Lower leg skin (tissue), 4 donors: Measurements from ENCODE around the gene HOXB7. TPM values are rescaled to one million over a fixed set of nuclear protein-coding genes. Genes with fewer than 3 reads are reported as not detected.

Source experiments
- DNase-seq, 2 donors: peaks; one replicate each; pipeline ENCODE4 v3.0.0-alpha.2; 2019; ENCODE audit warnings: low spot score in 2 of 2
- H3K4me3 ChIP-seq: fragments of 200-600 bp; sonication (generic); 2 replicates; pipeline ENCODE4 v1.5.1; 2017; ENCODE audit warnings: mild to moderate bottlenecking, low read depth; ENCODE audit not compliant: poor library complexity, severe bottlenecking
- CTCF ChIP-seq, 3 donors: fragments of 450-650 bp; IDR thresholded peaks; one replicate each; pipeline ENCODE4 v1.5.1; 2016; ENCODE audit warnings: antibody characterized with exemption in 3 of 3, mild to moderate bottlenecking in 3 of 3, moderate library complexity in 2 of 3
- POLR2A ChIP-seq, 2 donors: fragments of 450-650 bp; IDR thresholded peaks; one replicate each; pipeline ENCODE4 v1.6.1; 2016 to 2017; ENCODE audit warnings: antibody characterized with exemption in 2 of 2, mild to moderate bottlenecking in 1 of 2, moderate library complexity in 1 of 2
- WGBS, 2 donors: methylation state at CpG; one replicate each; pipeline ENCODE4 v1.1.5; 2018; 5-methylcytosine and 5-hydroxymethylcytosine counted together
- intact Hi-C: fragments of 100-400 bp; cut with DNase I; formaldehyde crosslinking; loops from one replicate; pipeline ENCODE4 v1.15.0; 2023; ENCODE audit warnings: low total_unique reads
- total RNA-seq, 4 donors: library from RNA; depleted of rRNA; stranded (reverse); fragments of >200 nt; gene quantifications; one replicate each; pipeline ENCODE4 v1.1.0, GENCODE V29; 2016

The HOXB7 gene
- total RNA-seq, 4 donors from 2014 or later = 1.3 to 11.5 (median 5.3) TPM

- peak overlapping the region; percentile 3 for H3K4me3 ChIP-seq
- intact Hi-C loops = no loop called here
- 1 to 2% methylated on average over 67 of the region's 67 CpGs for WGBS, 2 donors
- peak in 1 of 2 donors; percentile 91 for DNase-seq
- no peak for TF ChIP-seq CTCF (IDR thresholded peaks at IDR 0.05)
- TF ChIP-seq POLR2A (IDR thresholded peaks at IDR 0.05) = no peak
Observed at GRCh38 chr17:48612854-48613691, 2.3 kb upstream of the HOXB7 start.

GRCh38 chr17:48612456-48612853 lies 1.6 kb upstream of the HOXB7 start:
- intact Hi-C loops = no loop called here
- DNase-seq = no peak
- 3 to 5% methylated on average over 15 of the region's 15 CpGs for WGBS, 2 donors
- no peak overlapping the region for H3K4me3 ChIP-seq
- TF ChIP-seq CTCF (IDR thresholded peaks at IDR 0.05) (no peak), POLR2A (IDR thresholded peaks at IDR 0.05) (no peak)

GRCh38 chr17:48611681-48612455 lies 1.1 kb upstream of the HOXB7 start:
- H3K4me3 ChIP-seq = no peak overlapping the region
- intact Hi-C loops = no loop called here
- TF ChIP-seq CTCF (IDR thresholded peaks at IDR 0.05) (no peak), POLR2A (IDR thresholded peaks at IDR 0.05) (no peak)
- 8% methylated on average over 34 to 35 of the region's 36 CpGs for WGBS, 2 donors
- DNase-seq = no peak

GRCh38 chr17:48611213-48611612 lies 396 bp upstream of the HOXB7 start:
- DNase-seq = no peak
- TF ChIP-seq POLR2A (IDR thresholded peaks at IDR 0.05) (no peak), CTCF (IDR thresholded peaks at IDR 0.05) (no peak)
- intact Hi-C loops = no loop called here
- WGBS, 2 donors = 1 to 3% methylated on average over 22 of the region's 22 CpGs
- H3K4me3 ChIP-seq = peak overlapping the region; percentile 70

GRCh38 chr17:48609759-48610281 lies 997 bp downstream of the HOXB7 start:
- intact Hi-C loops = no loop called here
- 12 to 14% methylated on average over 15 of the region's 15 CpGs for WGBS, 2 donors
- H3K4me3 ChIP-seq = peak overlapping the region; percentile 70
- DNase-seq = no peak
- no peak for TF ChIP-seq POLR2A (IDR thresholded peaks at IDR 0.05)
- no peak for TF ChIP-seq CTCF (IDR thresholded peaks at IDR 0.05)
